ENCODE data around the gene NME7. TPM values are rescaled to one million over a fixed set of nuclear protein-coding genes. Genes with fewer than 3 reads are reported as not detected.

The NME7 gene
- total RNA-seq, 1 donor from 2014 or later, result 18.6 TPM

GRCh38 chr1:169161496-169162194 is 206.0 kb downstream of the NME7 start:
- no peaks in the 10 kb centered on the region for H3K36me3 Mint-ChIP-seq (ENCODE audit: unreplicated experiment)
- TF ChIP-seq, protein P1, sequence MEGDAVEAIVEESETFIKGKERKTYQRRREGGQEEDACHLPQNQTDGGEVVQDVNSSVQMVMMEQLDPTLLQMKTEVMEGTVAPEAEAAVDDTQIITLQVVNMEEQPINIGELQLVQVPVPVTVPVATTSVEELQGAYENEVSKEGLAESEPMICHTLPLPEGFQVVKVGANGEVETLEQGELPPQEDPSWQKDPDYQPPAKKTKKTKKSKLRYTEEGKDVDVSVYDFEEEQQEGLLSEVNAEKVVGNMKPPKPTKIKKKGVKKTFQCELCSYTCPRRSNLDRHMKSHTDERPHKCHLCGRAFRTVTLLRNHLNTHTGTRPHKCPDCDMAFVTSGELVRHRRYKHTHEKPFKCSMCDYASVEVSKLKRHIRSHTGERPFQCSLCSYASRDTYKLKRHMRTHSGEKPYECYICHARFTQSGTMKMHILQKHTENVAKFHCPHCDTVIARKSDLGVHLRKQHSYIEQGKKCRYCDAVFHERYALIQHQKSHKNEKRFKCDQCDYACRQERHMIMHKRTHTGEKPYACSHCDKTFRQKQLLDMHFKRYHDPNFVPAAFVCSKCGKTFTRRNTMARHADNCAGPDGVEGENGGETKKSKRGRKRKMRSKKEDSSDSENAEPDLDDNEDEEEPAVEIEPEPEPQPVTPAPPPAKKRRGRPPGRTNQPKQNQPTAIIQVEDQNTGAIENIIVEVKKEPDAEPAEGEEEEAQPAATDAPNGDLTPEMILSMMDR (IDR thresholded peaks at IDR 0.05; ENCODE audit: partially characterized antibody, unreplicated experiment), result no peak
- peaks cover 3% of the 10 kb centered on the region for H3K9me3 Mint-ChIP-seq (ENCODE audit: unreplicated experiment)
- H3K27me3 Mint-ChIP-seq (ENCODE audit: unreplicated experiment), result no peaks in the 10 kb centered on the region
- H3K4me3 Mint-ChIP-seq (ENCODE audit: unreplicated experiment), result no peak overlapping the region
- no peak for DNase-seq
- H3K4me1 Mint-ChIP-seq (ENCODE audit: low read depth, unreplicated experiment), result peaks cover 11% of the 10 kb centered on the region
- H3K27ac Mint-ChIP-seq (ENCODE audit: unreplicated experiment), result no peak overlapping the region

GRCh38 chr1:169160845-169161495 is 206.6 kb downstream of the NME7 start:
- no peak overlapping the region for H3K27ac Mint-ChIP-seq (ENCODE audit: unreplicated experiment)
- no peaks in the 10 kb centered on the region for H3K27me3 Mint-ChIP-seq (ENCODE audit: unreplicated experiment)
- DNase-seq, result no peak
- no peaks in the 10 kb centered on the region for H3K36me3 Mint-ChIP-seq (ENCODE audit: unreplicated experiment)
- TF ChIP-seq, protein P1 (IDR thresholded peaks at IDR 0.05; ENCODE audit: partially characterized antibody, unreplicated experiment), result no peak
- peaks cover 3% of the 10 kb centered on the region for H3K9me3 Mint-ChIP-seq (ENCODE audit: unreplicated experiment)
- no peak overlapping the region for H3K4me3 Mint-ChIP-seq (ENCODE audit: unreplicated experiment)
- H3K4me1 Mint-ChIP-seq (ENCODE audit: low read depth, unreplicated experiment), result peaks cover 11% of the 10 kb centered on the region

- peaks cover 3% of the 10 kb centered on the region for H3K9me3 Mint-ChIP-seq (ENCODE audit: unreplicated experiment)
- H3K4me1 Mint-ChIP-seq (ENCODE audit: low read depth, unreplicated experiment), result peaks cover 11% of the 10 kb centered on the region
- no peak overlapping the region for H3K4me3 Mint-ChIP-seq (ENCODE audit: unreplicated experiment)
- no peak for DNase-seq
- TF ChIP-seq, protein P1 (IDR thresholded peaks at IDR 0.05; ENCODE audit: partially characterized antibody, unreplicated experiment), result no peak
- H3K36me3 Mint-ChIP-seq (ENCODE audit: unreplicated experiment), result no peaks in the 10 kb centered on the region
- no peaks in the 10 kb centered on the region for H3K27me3 Mint-ChIP-seq (ENCODE audit: unreplicated experiment)
- no peak overlapping the region for H3K27ac Mint-ChIP-seq (ENCODE audit: unreplicated experiment)
Measured at GRCh38 chr1:169156580-169156979, 211.0 kb downstream of the NME7 start.

DNA sequence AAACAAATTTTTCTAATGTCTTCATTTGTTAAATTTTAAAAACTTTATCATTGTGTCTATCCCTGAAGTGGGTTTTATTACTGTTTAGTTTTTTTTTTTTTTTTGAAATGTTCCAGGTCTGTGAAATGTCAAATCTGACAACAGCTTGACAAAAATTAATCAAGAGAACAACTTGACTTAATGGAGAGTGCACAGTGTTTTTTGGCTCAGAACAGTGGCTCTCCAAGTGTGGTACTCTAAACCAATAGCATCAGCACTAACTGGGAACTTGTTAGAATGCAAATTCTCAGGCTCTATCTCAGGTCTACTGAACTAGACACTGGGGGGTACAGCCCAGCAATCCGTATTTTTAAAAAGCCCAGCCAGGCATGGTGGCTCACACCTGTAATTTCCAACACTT is 211.9 kb downstream of the NME7 start:
- no peaks in the 10 kb centered on the region for H3K27me3 Mint-ChIP-seq (ENCODE audit: unreplicated experiment)
- H3K4me1 Mint-ChIP-seq (ENCODE audit: low read depth, unreplicated experiment), result peaks cover 11% of the 10 kb centered on the region
- H3K4me3 Mint-ChIP-seq (ENCODE audit: unreplicated experiment), result no peak overlapping the region
- H3K27ac Mint-ChIP-seq (ENCODE audit: unreplicated experiment), result no peak overlapping the region
- TF ChIP-seq, protein P1 (IDR thresholded peaks at IDR 0.05; ENCODE audit: partially characterized antibody, unreplicated experiment), result no peak
- DNase-seq, result no peak
- peaks cover 3% of the 10 kb centered on the region for H3K9me3 Mint-ChIP-seq (ENCODE audit: unreplicated experiment)
- no peaks in the 10 kb centered on the region for H3K36me3 Mint-ChIP-seq (ENCODE audit: unreplicated experiment)

- Mint-ChIP-seq H3K4me3 (ENCODE audit: unreplicated experiment) (no peak overlapping the region), H3K27me3 (ENCODE audit: unreplicated experiment) (no peaks in the 10 kb centered on the region), H3K4me1 (ENCODE audit: low read depth, unreplicated experiment) (no peaks in the 10 kb centered on the region), H3K36me3 (ENCODE audit: unreplicated experiment) (no peaks in the 10 kb centered on the region), H3K27ac (ENCODE audit: unreplicated experiment) (no peak overlapping the region), H3K9me3 (ENCODE audit: unreplicated experiment) (no peaks in the 10 kb centered on the region)
- DNase-seq, result no peak
- TF ChIP-seq, protein P1 (IDR thresholded peaks at IDR 0.05; ENCODE audit: partially characterized antibody, unreplicated experiment), result no peak
Measured at GRCh38 chr1:169151338-169151837, 216.2 kb downstream of the NME7 start.

Data from glutamatergic neuron (in vitro differentiated cells).